Stomach (tissue), 9 donors: Measurements from ENCODE around the gene KRTAP10-1. TPM values are rescaled to one million over a fixed set of nuclear protein-coding genes. Genes with fewer than 3 reads are reported as not detected.

ENCODE experiments used
- DNase-seq, 2 donors: peaks; one replicate each; pipeline versions ENCODE4 v3.0.0 to v3.0.0-alpha.2; 2013 to 2019
- H3K27ac ChIP-seq, 5 donors: fragments of 200-600 bp in 4 of 5; sonication (generic) in 4 of 5; one replicate each; pipeline ENCODE4 v1.5.1; 2013 to 2019; ENCODE audit warnings: mild to moderate bottlenecking in 1 of 5, moderate library complexity in 1 of 5
- H3K27me3 ChIP-seq, 3 donors: fragments of 200-600 bp; sonication (generic); one replicate each; pipeline ENCODE4 v1.5.1; 2017 to 2019; ENCODE audit warnings: mixed run types in 1 of 3
- H3K36me3 ChIP-seq, 4 donors: fragments of 200-600 bp; sonication (generic); 1 replicate in 3 of 4; 2 replicates in 1 of 4; pipeline ENCODE4 v1.5.1; 2016 to 2019
- H3K4me1 ChIP-seq, 4 donors: fragments of 200-600 bp; sonication (generic); one replicate each; pipeline ENCODE4 v1.5.1; 2016 to 2019
- H3K4me3 ChIP-seq, 4 donors: fragments of 200-600 bp; sonication (generic) in 3 of 4; one replicate each; pipeline ENCODE4 v1.5.1; 2016 to 2019; ENCODE audit warnings: mild to moderate bottlenecking in 1 of 4
- H3K9me3 ChIP-seq, 4 donors: fragments of 200-600 bp; sonication (generic); one replicate each; pipeline ENCODE4 v1.5.1; 2016 to 2019
- EP300 ChIP-seq: sonication (generic); formaldehyde crosslinking; IDR thresholded peaks from one replicate; pipeline ENCODE4 v1.6.1; 2017; ENCODE audit warnings: antibody characterized with exemption
- POLR2A ChIP-seq, 4 donors: fragments of 450-650 bp; IDR thresholded peaks; one replicate each; pipeline ENCODE4 v1.6.1; 2016; ENCODE audit warnings: antibody characterized with exemption in 4 of 4, control low read depth in 2 of 4, mild to moderate bottlenecking in 1 of 4, moderate library complexity in 1 of 4
- POLR2AphosphoS5 ChIP-seq, 3 donors: sonication (generic); formaldehyde crosslinking; IDR thresholded peaks; one replicate each; pipeline ENCODE4 v1.6.1; 2016; ENCODE audit warnings: antibody characterized with exemption in 3 of 3
- WGBS, 5 donors: extraction: QIAGEN DNeasy Blood & Tissue Kit in 3 of 5; methylation state at CpG; one replicate each; pipeline versions ENCODE4 v1.1.5 to v1.1.7; 2013 to 2018; 5-methylcytosine and 5-hydroxymethylcytosine counted together
- intact Hi-C: fragments of 100-400 bp; cut with DNase I; formaldehyde crosslinking; loops from one replicate; pipeline ENCODE4 v1.15.1; 2023; ENCODE audit warnings: low total_unique reads
- polyA plus RNA-seq, 3 donors: library from polyadenylated mRNA; stranded (reverse); fragments of 200-250 nt; gene quantifications; one replicate each; pipeline ENCODE4 v1.2.3, GENCODE V29; 2013
- total RNA-seq, 5 donors: library from RNA; depleted of rRNA; stranded (reverse); fragments of >200 nt; gene quantifications; one replicate each; pipeline versions ENCODE4 v1.1.0 to v1.2.3, GENCODE V29; 2014 to 2016
- TF ChIP-seq, protein P1 (sequence below), 7 experiments: fragments of 450-650 bp in 4 of 7; fragments of 200-600 bp in 3 of 7; sonication (generic) in 3 of 7; IDR thresholded peaks; one replicate each; pipeline ENCODE4 v1.5.1; 2016 to 2019; ENCODE audit warnings: antibody characterized with exemption in 7 of 7, control low read depth in 2 of 7, mild to moderate bottlenecking in 1 of 7
- donor health status: healthy with polysubstance abuse.
- donor health status: Bipolar disorder and iron deficiency.
- donor health status: healthy.

KRTAP10-1 gene
- total and polyA plus RNA-seq, 8 donors = not detected

- H3K27ac ChIP-seq = no peak overlapping the region
- intact Hi-C loops = no loop called here
- no peak for DNase-seq
- peaks cover 0 to 56% (median 2%) of the 10 kb centered on the region in 3 donors for H3K27me3 ChIP-seq
- H3K9me3 ChIP-seq = no peaks in the 10 kb centered on the region
- no peaks in the 10 kb centered on the region for H3K4me1 ChIP-seq
- no peak overlapping the region for H3K4me3 ChIP-seq
- TF ChIP-seq POLR2A (IDR thresholded peaks at IDR 0.05) (no peak), POLR2AphosphoS5 (IDR thresholded peaks at IDR 0.05) (no peak), EP300 (no peak)
- TF ChIP-seq, protein P1, sequence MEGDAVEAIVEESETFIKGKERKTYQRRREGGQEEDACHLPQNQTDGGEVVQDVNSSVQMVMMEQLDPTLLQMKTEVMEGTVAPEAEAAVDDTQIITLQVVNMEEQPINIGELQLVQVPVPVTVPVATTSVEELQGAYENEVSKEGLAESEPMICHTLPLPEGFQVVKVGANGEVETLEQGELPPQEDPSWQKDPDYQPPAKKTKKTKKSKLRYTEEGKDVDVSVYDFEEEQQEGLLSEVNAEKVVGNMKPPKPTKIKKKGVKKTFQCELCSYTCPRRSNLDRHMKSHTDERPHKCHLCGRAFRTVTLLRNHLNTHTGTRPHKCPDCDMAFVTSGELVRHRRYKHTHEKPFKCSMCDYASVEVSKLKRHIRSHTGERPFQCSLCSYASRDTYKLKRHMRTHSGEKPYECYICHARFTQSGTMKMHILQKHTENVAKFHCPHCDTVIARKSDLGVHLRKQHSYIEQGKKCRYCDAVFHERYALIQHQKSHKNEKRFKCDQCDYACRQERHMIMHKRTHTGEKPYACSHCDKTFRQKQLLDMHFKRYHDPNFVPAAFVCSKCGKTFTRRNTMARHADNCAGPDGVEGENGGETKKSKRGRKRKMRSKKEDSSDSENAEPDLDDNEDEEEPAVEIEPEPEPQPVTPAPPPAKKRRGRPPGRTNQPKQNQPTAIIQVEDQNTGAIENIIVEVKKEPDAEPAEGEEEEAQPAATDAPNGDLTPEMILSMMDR (IDR thresholded peaks at IDR 0.05) = no peak
- WGBS, 5 donors = 87 to 93% (median 90%) methylated on average over 15 to 21 of the region's 21 CpGs
- H3K36me3 ChIP-seq = no peaks in the 10 kb centered on the region
Observed at GRCh38 chr21:44533891-44534627, 5.9 kb downstream of the KRTAP10-1 start.

- WGBS, 5 donors = 88 to 91% (median 90%) methylated on average over 37 of the region's 37 CpGs
- Histone ChIP-seq H3K4me1 (no peaks in the 10 kb centered on the region), H3K4me3 (no peak overlapping the region), H3K27ac (no peak overlapping the region), H3K9me3 (no peaks in the 10 kb centered on the region), H3K27me3 (peaks cover 0 to 50% (median 0%) of the 10 kb centered on the region in 3 donors), H3K36me3 (no peaks in the 10 kb centered on the region)
- TF ChIP-seq EP300 (no peak), POLR2A (IDR thresholded peaks at IDR 0.05) (no peak), POLR2AphosphoS5 (IDR thresholded peaks at IDR 0.05) (no peak)
- TF ChIP-seq, protein P1 (IDR thresholded peaks at IDR 0.05) = no peak
- intact Hi-C loops = no loop called here
- no peak for DNase-seq
Observed at GRCh38 chr21:44533121-44533890, 6.7 kb downstream of the KRTAP10-1 start.

GRCh38 chr21:44532712-44533111, 7.3 kb downstream of the KRTAP10-1 start:
- no peak overlapping the region for H3K27ac ChIP-seq
- 88 to 90% (median 89%) methylated on average over 16 of the region's 16 CpGs for WGBS, 5 donors
- H3K36me3 ChIP-seq = no peaks in the 10 kb centered on the region
- peaks cover 0 to 44% (median 0%) of the 10 kb centered on the region in 3 donors for H3K27me3 ChIP-seq
- no peaks in the 10 kb centered on the region for H3K9me3 ChIP-seq
- no peaks in the 10 kb centered on the region for H3K4me1 ChIP-seq
- intact Hi-C loops = no loop called here
- no peak overlapping the region for H3K4me3 ChIP-seq
- TF ChIP-seq POLR2AphosphoS5 (IDR thresholded peaks at IDR 0.05) (no peak), POLR2A (IDR thresholded peaks at IDR 0.05) (no peak), EP300 (no peak)
- TF ChIP-seq, protein P1 (IDR thresholded peaks at IDR 0.05) = no peak
- DNase-seq = no peak

DNA sequence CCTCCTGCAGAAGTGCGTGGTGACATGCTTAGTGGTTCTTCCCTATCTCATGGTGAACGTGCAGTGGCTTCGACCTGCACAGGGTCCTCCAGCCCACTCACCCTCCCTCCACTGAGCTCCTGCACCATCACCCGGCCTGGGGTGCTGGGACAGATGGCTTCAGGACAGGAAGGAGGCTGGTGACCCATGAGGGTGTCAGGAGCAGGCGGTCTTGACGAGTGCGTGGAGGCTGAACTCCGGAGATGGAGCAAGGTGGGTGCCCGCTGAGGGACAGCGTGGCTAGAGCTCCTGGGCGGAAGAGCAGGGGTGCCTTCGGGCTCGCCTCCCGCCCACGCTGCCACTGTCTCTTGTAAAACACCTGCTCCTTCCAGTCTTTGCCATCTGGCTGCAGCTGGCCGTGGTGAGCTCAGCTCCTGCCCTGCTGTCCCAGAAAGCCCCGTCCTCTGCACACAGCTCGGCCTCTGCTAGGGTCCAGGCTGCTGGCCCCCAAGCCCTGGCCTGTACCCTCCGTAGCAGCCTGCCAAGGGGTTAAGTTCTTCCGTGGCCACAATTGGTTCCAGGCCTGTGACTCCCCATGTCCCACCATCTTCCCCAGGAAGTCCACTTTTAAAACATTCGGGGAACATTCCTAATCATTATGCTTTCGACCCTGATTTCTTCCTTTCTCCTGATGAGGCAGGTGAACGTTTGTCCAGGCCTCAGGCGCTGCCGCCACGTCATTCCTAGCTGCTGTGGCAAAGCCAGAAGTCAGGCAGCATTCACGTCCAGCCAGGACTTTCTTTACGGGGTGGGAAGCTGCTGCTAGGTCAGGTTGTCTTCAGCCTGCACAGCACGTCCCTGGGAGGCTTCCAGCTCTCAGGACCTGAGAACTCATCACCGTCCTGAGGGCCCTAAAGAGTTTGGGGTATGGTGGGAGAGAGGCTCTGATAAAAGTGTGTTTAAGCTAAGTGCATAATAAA, 8.1 kb downstream of the KRTAP10-1 start:
- Histone ChIP-seq H3K4me1 (no peaks in the 10 kb centered on the region), H3K27ac (no peak overlapping the region), H3K4me3 (no peak overlapping the region), H3K9me3 (no peaks in the 10 kb centered on the region), H3K36me3 (no peaks in the 10 kb centered on the region), H3K27me3 (peaks cover 0 to 47% (median 0%) of the 10 kb centered on the region in 3 donors)
- 70 to 77% (median 73%) methylated on average over 26 to 30 of the region's 30 CpGs for WGBS, 5 donors
- no peak for DNase-seq
- TF ChIP-seq POLR2A (IDR thresholded peaks at IDR 0.05) = no peak
- TF ChIP-seq, protein P1 (IDR thresholded peaks at IDR 0.05) = no peak
- no peak for TF ChIP-seq POLR2AphosphoS5 (IDR thresholded peaks at IDR 0.05)
- TF ChIP-seq EP300 = no peak
- intact Hi-C loops = no loop called here
